ENCODE measurements around the gene PCDHGB3.
A peak's percentile ranks its signal among the peaks of the same experiment; 100 is the strongest.

PCDHGB3 gene

GRCh38 chr5:141359790-141360426 is 10.1 kb upstream of the PCDHGB3 start, which contains the start of gene PCDHGB2:
PCDHGB2 (plus strand) TSS chr5:141359994; CDS start chr5:141360136, 142 bp downstream.
- DNase-seq (ENCODE audit: low read depth), result no peak
- peak within 1 kb of the TSS; percentile 22 for H3K4me3 ChIP-seq (ENCODE audit: low read depth, low read length)
- TF ChIP-seq CTCF (IDR thresholded peaks at IDR 0.05; ENCODE audit: low read depth, low read length, missing control alignments), result peak; percentile 37
- in situ Hi-C loops (cut with HindIII; ENCODE audit: low sequenced_read_pairs), result no loop called here

DNA sequence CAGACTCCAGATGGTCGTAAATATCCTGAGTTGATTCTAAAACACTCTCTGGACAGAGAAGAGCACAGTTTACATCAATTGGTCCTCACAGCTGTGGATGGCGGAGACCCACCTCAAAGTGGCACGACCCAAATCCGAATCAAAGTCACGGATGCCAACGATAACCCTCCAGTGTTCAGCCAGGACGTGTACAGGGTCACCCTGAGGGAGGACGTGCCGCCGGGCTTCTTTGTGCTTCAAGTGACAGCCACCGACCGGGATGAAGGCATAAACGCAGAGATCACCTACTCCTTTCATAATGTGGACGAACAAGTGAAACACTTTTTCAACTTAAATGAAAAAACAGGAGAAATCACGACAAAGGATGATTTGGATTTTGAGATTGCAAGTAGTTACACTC is 9.4 kb upstream of the PCDHGB3 start:
- in situ Hi-C loops (cut with HindIII; ENCODE audit: low sequenced_read_pairs), result no loop called here
- DNase-seq (ENCODE audit: low read depth), result no peak
- no peak for TF ChIP-seq CTCF (IDR thresholded peaks at IDR 0.05; ENCODE audit: low read depth, low read length, missing control alignments)
- no peak overlapping the region for H3K4me3 ChIP-seq (ENCODE audit: low read depth, low read length)

DNA sequence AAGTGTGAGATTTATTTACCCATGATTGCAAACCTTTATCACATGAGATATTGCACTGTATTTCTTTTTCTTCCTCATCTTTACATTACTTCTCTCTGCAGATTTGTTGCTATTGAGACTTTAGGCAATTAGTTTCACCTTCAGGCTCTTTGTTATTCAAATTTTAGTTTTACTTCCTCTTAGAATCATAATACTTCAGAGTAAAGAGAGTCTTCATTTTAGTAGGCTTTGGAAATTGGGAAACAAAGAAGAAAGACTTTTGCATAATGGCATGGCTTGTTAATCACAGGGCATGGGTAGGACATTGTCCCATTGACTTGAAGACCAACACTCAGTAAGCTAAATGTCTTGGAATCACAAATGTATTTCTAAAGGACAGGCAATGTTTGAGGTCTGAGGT is 7.3 kb upstream of the PCDHGB3 start:
- in situ Hi-C loops (cut with HindIII; ENCODE audit: low sequenced_read_pairs), result no loop called here
- TF ChIP-seq CTCF (IDR thresholded peaks at IDR 0.05; ENCODE audit: low read depth, low read length, missing control alignments), result no peak
- DNase-seq (ENCODE audit: low read depth), result no peak
- H3K4me3 ChIP-seq (ENCODE audit: low read depth, low read length), result no peak overlapping the region

DNA sequence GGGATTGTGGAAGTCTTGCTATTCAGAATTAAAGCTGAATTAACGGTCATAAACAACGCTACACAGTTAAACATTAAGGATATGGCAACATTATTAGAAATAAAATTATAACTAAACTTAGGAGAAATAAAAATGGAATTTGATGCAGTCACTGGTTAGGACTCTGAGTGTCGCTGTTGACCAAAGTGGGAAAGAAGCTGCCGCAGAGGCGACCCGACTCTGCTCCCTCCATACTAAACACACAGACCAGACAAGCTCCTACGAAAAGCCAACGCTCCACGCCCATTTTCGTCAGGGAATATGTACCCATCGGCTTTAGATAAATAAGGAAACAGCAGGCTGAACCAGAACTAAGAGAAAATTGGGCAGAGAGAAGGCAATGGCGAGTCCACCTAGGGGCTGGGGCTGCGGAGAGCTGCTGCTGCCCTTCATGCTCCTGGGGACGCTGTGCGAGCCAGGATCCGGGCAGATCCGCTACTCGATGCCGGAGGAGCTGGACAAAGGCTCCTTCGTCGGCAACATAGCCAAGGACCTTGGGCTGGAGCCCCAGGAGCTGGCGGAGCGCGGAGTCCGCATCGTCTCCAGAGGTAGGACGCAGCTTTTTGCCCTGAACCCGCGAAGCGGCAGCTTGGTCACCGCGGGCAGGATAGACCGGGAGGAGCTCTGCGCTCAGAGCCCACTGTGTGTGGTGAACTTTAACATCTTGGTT is 5.9 kb upstream of the PCDHGB3 start, which contains the start of gene PCDHGA5:
Gene PCDHGA5 (plus strand): TSS at position 211 of the 709 bp plus-strand sequence. CDS start 169 bp downstream, at position 380.
- TF ChIP-seq CTCF (IDR thresholded peaks at IDR 0.05; ENCODE audit: low read depth, low read length, missing control alignments), result peak; percentile 12
- in situ Hi-C loops (cut with HindIII; ENCODE audit: low sequenced_read_pairs), result no loop called here
- no peak for DNase-seq (ENCODE audit: low read depth)
- peak within 1 kb of the TSS; percentile 20 for H3K4me3 ChIP-seq (ENCODE audit: low read depth, low read length)

DNA sequence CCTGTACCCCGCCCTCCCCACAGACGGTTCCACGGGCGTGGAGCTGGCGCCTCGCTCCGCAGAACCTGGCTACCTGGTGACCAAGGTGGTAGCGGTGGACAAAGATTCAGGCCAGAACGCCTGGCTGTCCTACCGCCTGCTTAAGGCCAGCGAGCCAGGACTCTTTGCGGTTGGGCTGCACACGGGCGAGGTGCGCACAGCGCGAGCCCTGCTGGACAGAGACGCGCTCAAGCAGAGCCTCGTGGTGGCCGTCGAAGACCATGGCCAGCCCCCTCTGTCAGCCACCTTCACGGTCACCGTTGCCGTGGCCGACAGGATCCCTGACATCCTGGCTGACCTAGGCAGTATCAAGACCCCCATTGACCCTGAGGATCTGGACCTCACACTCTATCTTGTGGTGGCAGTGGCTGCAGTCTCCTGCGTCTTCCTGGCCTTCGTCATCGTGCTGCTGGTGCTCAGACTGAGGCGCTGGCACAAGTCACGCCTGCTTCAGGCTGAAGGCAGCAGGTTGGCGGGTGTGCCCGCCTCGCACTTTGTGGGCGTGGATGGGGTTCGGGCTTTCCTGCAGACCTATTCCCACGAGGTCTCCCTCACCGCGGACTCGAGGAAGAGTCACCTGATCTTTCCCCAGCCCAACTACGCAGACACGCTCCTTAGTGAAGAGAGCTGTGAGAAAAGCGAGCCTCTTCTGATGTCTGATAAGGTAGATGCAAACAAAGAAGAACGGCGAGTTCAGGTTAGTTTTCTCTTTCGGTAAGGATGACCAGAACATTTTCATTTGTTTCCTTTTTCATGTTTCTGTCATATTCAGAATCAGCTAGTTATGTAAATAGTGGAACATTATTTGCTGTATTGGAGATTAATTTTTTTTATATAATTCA is 3.8 kb upstream of the PCDHGB3 start:
- no peak overlapping the region for H3K4me3 ChIP-seq (ENCODE audit: low read depth, low read length)
- in situ Hi-C loops (cut with HindIII; ENCODE audit: low sequenced_read_pairs), result no loop called here
- no peak for TF ChIP-seq CTCF (IDR thresholded peaks at IDR 0.05; ENCODE audit: low read depth, low read length, missing control alignments)
- DNase-seq (ENCODE audit: low read depth), result no peak
